Measurements from ENCODE around the gene SYNGR1. TPM values are rescaled to one million over a fixed set of nuclear protein-coding genes. Genes with fewer than 3 reads are reported as not detected.

Gene SYNGR1
- total and polyA plus RNA-seq, 2 of the 8 experiments (the other 6 are each of a cell fraction or from before 2014, with no cell fraction given), result 32.5 to 84.7 TPM

- peaks cover 9% of the 10 kb centered on the region for H3K79me1 ChIP-seq (ENCODE audit: low read depth, low read length)
- no peak overlapping the region for H3K56ac ChIP-seq (replicated peaks; ENCODE audit: insufficient read length, low read depth, low read length)
- peaks cover 0 to under 1% (median 0%) of the 10 kb centered on the region in 4 experiments; a peak in 2 of 8 replicates for H3K36me3 ChIP-seq (ENCODE audit: control insufficient read depth in 2 of 4, insufficient read depth in 4 of 4, low read length in 3 of 4)
- no peaks in the 10 kb centered on the region for H3K23me2 ChIP-seq (ENCODE audit: low read depth, low read length)
- DNase-seq (ENCODE audit: low read depth in 1 of 2, low spot score in 2 of 2) (no peak), FAIRE-seq (no peak)
- H3K4me2 ChIP-seq (ENCODE audit: insufficient read depth in 1 of 2, low read depth in 2 of 2, low read length in 2 of 2), result no peak overlapping the region
- H4K20me1 ChIP-seq (replicated peaks in 1 of 2; ENCODE audit: control insufficient read depth in 1 of 2, insufficient read depth in 2 of 2, low read length in 2 of 2), result peaks cover 5 to 9% of the 10 kb centered on the region in 2 experiments
- peaks cover 4 to 39% (median 26%) of the 10 kb centered on the region in 4 experiments for H3K4me1 ChIP-seq (replicated peaks in 1 of 4; ENCODE audit: control insufficient read depth in 3 of 4, insufficient read depth in 4 of 4, low read length in 3 of 4)
- peak overlapping the region; percentile 61 for H2BK15ac ChIP-seq (ENCODE audit: low read length)
- no peak overlapping the region for H4K5ac ChIP-seq (ENCODE audit: insufficient read length, low read depth, low read length)
- WGBS, 2 experiments (ENCODE audit: extremely low coverage in 1 of 2, insufficient coverage in 1 of 2, insufficient read length in 1 of 2, insufficient replicate concordance in 2 of 2, low coverage in 1 of 2, low lambda C conversion rate in 2 of 2, missing lambda C conversion rate in 1 of 2), result 86% methylated on average over 19 of the region's 19 CpGs; no CpG with 5 or more reads in 1 of the 2 experiments
- H3K4me3 ChIP-seq (ENCODE audit: extremely low read depth in 1 of 4, insufficient read depth in 2 of 4, low read depth in 3 of 4, low read length in 4 of 4), result no peak overlapping the region
- 0 out of 7 replicates have a peak, but pooled peaks cover 0 to 2% (median 0%) of the 10 kb centered on the region in 4 experiments for H3K27me3 ChIP-seq (replicated peaks in 1 of 4; ENCODE audit: control insufficient read depth in 3 of 4, extremely low read depth in 1 of 4, insufficient read depth in 3 of 4, low read length in 3 of 4)
- peaks cover 0 to 4% of the 10 kb centered on the region in 2 experiments; a peak in 1 of 4 replicates for H3K79me2 ChIP-seq (ENCODE audit: control insufficient read depth in 1 of 2, insufficient read depth in 2 of 2, low read length in 2 of 2)
- ChIA-PET POLR2A (ENCODE audit: partially characterized antibody) (interaction anchor here (1.3 to 22.5 kb wide), 5 partner anchors 12 to 49 kb away, joined by 3 to 413 read pairs (median 3); partner anchors contain the start of gene RPL3), CTCF (ENCODE audit: partially characterized antibody) (interaction anchor here (0.6 to 4.1 kb wide), 6 partner anchors 10 to 151 kb away, joined by 3 to 18 read pairs (median 4); no protein-coding TSS in a partner anchor)
- H4K91ac ChIP-seq (replicated peaks; ENCODE audit: insufficient read length, low read length), result peak overlapping the region; percentile 34
- H3K23ac ChIP-seq (ENCODE audit: insufficient read length), result no peak overlapping the region
- no peak overlapping the region; a peak in 1 of 7 replicates for H3K9ac ChIP-seq (replicated peaks in 1 of 4; ENCODE audit: extremely low read depth in 1 of 4, low read depth in 3 of 4, low read length in 3 of 4)
- H3K14ac ChIP-seq (ENCODE audit: insufficient read length), result no peak overlapping the region
- peak overlapping the region; percentile 60; the same call in 1 of the 2 replicates for H2BK12ac ChIP-seq (ENCODE audit: low read depth, low read length)
- no peak overlapping the region for H3K4ac ChIP-seq (replicated peaks; ENCODE audit: insufficient read length, low read depth, low read length)
- H2BK120ac ChIP-seq (replicated peaks; ENCODE audit: low read depth, low read length), result no peak overlapping the region
- no peaks in the 10 kb centered on the region for H3K9me3 ChIP-seq (ENCODE audit: insufficient read depth in 2 of 2, low read depth in 1 of 2, low read length in 1 of 2)
- no peak overlapping the region for H2AK5ac ChIP-seq (ENCODE audit: low read depth, low read length)
- no peak overlapping the region for H3K27ac ChIP-seq (ENCODE audit: low read depth, low read length)
- H2BK5ac ChIP-seq (ENCODE audit: low read depth, low read length), result 0 out of 2 replicates have a peak overlapping the region, but pooled peaks have one; percentile 15
- no peak overlapping the region for H2AFZ ChIP-seq (ENCODE audit: low read length)
- no peak overlapping the region; the same call in 1 of the 2 replicates for H4K8ac ChIP-seq (ENCODE audit: extremely low read depth, insufficient read depth, low read length)
- H2BK20ac ChIP-seq (ENCODE audit: low read length), result no peak overlapping the region
- H3K18ac ChIP-seq (ENCODE audit: extremely low read depth, low read length), result no peak overlapping the region; the same call in 1 of the 2 replicates
- TF ChIP-seq BCL11A (IDR thresholded peaks at IDR 0.05; ENCODE audit: low read depth in 2 of 2, low read length in 2 of 2) (no peak), EP300 (IDR thresholded peaks at IDR 0.05; ENCODE audit: borderline replicate concordance in 1 of 2, low read depth in 2 of 2, low read length in 2 of 2) (no peak), CHD1 (IDR thresholded peaks at IDR 0.05; ENCODE audit: low read depth, low read length) (no peak), ZNF274 (IDR thresholded peaks at IDR 0.05; ENCODE audit: borderline replicate concordance, extremely low read depth, low read length) (no peak), FOSL1 (IDR thresholded peaks at IDR 0.05; ENCODE audit: insufficient read depth, low read depth, low read length) (no peak), TAF7 (optimal IDR thresholded peaks at IDR 0.05; ENCODE audit: borderline replicate concordance, low read depth, low read length) (no peak), KDM4A (IDR thresholded peaks at IDR 0.05; ENCODE audit: low read depth, low read length, severe bottlenecking) (no peak)
These were observed 14.1 kb downstream of the SYNGR1 start for GRCh38 chr22:39363751-39364515.
